Thyroid gland (tissue), 4 donors: Measurements from ENCODE around the gene SMCO2.

Experiments used
- POLR2A ChIP-seq, 2 donors: fragments of 450-650 bp; IDR thresholded peaks; one replicate each; pipeline ENCODE4 v1.6.1; 2017; ENCODE audit warnings: antibody characterized with exemption in 2 of 2, mild to moderate bottlenecking in 2 of 2, moderate library complexity in 1 of 2
- TF ChIP-seq, protein P1 (sequence below), 6 experiments: fragments of 200-600 bp in 3 of 6; fragments of 450-650 bp in 3 of 6; sonication (generic) in 3 of 6; IDR thresholded peaks; one replicate each; pipeline ENCODE4 v1.5.1; 2016 to 2019; ENCODE audit warnings: antibody characterized with exemption in 6 of 6, mild to moderate bottlenecking in 2 of 6, inconsistent platforms in 1 of 6, moderate library complexity in 1 of 6

GRCh38 chr12:27534765-27535161 is 88.2 kb downstream of the SMCO2 start:
- TF ChIP-seq POLR2A (IDR thresholded peaks at IDR 0.05) = no peak
- TF ChIP-seq, protein P1, sequence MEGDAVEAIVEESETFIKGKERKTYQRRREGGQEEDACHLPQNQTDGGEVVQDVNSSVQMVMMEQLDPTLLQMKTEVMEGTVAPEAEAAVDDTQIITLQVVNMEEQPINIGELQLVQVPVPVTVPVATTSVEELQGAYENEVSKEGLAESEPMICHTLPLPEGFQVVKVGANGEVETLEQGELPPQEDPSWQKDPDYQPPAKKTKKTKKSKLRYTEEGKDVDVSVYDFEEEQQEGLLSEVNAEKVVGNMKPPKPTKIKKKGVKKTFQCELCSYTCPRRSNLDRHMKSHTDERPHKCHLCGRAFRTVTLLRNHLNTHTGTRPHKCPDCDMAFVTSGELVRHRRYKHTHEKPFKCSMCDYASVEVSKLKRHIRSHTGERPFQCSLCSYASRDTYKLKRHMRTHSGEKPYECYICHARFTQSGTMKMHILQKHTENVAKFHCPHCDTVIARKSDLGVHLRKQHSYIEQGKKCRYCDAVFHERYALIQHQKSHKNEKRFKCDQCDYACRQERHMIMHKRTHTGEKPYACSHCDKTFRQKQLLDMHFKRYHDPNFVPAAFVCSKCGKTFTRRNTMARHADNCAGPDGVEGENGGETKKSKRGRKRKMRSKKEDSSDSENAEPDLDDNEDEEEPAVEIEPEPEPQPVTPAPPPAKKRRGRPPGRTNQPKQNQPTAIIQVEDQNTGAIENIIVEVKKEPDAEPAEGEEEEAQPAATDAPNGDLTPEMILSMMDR (IDR thresholded peaks at IDR 0.05) = no peak
